ENCODE measurements around the gene UBE2J2. TPM values are rescaled to one million over a fixed set of nuclear protein-coding genes. Genes with fewer than 3 reads are reported as not detected.

Gene UBE2J2
- total RNA-seq, 1 donor from 2014 or later = 68.9 TPM

DNA sequence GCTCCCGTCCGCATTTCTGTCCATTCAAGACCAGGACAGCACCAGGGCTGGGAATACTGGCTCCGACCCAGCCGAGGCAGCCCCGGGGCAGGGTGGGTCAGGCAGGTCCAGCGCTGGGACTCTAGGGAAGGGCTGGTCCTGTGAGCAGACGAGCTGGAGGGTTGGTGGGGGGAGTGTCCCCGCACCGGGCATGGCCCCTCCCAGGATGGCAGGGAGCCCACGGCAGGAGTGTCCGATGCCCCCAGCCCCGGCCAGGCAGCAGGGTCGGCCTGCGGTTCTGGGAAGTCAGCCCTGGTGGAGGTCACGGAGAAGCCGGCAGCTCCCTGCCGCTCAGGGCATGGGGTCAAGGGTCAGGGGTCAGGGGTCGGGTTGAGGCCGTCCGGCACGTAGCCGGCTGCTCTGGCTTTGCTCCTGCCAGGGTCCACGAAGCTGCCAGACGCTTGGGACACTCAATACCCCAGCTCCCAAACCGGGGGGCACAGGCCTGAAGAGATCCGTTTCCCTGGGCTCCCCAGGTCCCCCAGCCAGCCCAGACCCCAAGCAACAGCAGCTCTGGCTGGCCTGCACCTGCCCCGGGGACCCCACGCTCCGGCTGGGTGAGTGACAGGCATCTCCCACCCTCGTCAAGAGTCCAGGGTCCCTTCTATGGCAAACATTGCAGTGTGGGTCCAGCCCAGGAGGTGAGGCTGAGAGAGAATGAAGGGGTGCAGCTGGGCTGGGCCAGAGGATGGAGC, 33.9 kb downstream of the UBE2J2 start:
- no peak for DNase-seq (ENCODE audit: low spot score)

DNA sequence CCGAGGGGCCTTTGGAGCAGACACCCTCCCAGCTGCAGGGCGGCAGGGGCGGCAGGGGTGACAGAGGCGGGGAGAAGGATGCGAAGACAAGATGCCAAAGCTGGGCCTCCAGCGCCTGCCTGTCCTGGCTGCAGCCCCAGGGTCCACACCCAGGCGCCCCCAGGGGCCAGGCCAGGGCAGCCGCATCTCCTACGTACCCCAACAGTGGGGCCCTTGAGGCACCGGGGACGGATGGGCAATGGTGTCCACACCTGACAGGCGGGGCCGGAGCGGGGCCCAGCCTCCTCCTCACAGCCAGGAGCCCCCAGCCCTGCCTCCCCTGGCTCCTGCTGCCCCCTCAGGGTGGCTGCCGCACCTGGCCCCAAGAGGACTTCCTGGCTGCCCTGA, 34.4 kb downstream of the UBE2J2 start:
- DNase-seq (ENCODE audit: low spot score) = no peak

DNA sequence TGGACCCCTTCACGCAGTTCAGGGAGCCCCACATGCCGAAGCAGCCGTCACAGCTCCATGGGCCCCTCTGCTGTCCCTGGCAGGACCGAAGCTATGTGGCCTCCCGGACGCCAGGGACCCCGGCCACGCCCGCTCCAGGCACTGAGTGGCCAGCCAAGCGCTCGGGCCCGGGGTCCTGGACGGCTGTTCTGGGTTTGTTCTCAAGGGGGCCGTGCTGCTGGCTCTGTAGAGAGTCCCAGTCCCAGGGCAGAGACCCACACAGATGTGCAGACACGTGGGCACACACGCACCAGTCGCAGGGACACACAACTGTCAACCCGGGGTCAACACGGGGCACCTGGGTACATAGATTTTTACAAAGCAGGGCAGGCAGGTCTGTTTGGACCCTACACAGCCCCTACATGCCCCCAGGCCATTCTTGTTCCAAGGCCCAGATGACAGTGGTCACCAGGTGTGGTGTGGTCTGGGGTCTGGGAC, 34.9 kb downstream of the UBE2J2 start:
- no peak for DNase-seq (ENCODE audit: low spot score)

DNA sequence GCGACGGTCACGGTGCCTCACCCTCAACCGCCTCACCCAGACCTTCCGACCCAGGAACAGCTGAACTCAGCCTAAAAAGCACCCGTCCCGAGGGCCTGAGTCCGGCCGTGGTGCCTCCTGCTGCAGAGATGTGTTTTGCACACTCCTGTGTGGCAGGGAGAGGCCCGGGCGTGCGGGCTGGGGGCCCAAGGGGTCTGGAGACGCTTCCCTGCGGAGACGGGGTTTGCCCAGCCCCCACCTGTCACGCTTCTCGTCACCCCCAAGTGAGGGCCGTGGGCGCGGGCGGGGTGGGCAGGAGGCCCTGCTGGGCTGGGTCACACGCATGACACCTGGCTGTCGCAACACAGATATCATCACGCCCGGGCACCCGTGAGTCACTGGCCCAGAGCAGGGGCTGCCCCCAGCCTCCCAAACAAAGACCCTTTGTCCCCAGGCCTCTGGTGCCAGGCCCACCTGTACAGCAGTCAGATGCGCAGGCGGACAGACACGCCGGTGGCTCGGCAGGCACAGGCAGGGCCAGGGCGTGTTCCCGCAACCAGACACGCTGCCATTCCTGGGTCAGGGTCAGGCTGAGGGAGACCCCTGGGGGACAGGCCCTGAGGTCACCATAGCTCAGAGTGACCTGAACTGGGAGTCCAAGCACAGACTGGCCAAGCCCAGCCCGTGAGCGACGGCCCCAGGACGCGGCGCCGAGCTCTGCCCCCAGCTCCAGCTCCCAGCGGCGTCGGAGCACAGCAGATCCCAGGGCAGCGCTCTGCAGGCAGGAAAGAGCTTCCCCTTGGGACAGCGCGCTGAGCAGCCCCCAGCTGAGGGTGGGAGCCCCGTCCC, 35.6 kb downstream of the UBE2J2 start:
- no peak for DNase-seq (ENCODE audit: low spot score)

DNA sequence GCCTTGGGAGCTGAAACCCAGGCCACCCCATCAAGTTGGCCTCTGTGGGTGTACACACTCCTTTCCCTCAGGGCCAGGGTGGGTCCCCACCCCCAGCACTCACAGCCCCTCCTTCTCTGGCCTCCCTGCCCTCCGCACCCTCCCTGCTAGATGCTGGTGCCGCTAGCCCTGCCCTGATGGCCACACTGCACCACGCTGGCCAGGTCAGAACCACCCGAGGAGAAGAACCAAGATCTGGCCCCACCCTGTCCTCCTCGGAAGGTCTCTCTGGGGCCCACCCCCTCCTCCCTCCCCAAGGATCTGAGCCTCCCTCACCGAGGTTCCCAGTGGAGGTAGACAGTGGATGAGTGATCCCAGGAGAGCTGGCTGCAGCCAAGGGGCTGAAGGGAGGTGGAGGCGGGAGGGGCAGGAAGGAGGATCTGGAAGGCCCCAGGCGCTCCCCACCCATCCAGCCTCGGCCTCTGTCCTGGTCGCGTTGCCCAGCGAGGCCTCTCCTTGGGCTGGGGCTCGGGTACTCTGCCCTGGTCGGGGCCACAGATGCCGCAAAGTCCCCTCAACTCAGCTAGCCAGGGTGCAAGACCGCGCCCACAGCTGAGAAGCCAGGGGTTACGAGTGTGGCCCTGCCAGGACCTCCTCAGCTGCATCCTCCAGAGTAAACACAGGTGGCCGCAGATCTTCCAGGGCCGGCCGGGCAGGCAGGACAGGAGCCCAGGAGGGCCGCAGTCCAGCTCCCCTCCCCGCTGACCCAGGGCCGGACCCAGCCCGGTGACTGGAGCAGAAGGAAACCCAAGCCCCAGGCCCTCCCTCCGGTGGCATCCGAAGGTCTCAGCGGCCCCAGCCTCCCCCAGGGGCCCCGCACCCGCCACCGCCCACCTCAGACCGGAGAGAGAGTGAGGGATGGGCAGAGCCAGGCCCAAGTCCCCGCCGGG, 36.4 kb downstream of the UBE2J2 start:
- no peak for DNase-seq (ENCODE audit: low spot score)

DNA sequence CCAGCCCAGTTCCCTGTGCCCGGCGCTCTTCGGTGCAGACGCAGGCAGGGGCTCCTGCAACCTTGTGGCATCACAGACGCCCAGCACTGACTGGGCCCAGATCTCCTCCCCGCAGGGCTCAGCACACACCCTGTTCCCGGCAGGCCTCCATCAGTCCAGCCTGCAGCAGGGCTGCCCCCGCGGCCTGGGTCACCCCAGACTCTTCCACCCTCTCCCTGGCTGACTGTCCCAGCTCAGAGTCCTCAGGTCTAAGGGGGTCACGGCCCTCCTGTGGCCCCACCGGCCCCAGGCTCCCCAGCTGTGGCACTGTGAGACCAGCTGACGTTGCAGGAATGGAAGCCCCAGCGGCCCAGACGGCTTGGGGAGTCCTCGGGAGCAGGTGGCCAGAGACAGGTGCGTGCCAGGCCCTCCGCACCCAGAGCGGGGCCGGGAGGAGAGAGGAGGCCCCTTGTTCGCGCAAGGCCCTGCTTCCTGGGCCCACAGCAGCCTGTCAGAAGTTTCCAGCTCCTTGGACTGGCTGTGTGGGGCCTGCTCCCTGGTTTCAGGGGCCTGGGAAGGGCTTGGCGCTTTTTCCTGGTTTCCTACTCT, 37.4 kb downstream of the UBE2J2 start:
- DNase-seq (ENCODE audit: low spot score) = no peak

DNA sequence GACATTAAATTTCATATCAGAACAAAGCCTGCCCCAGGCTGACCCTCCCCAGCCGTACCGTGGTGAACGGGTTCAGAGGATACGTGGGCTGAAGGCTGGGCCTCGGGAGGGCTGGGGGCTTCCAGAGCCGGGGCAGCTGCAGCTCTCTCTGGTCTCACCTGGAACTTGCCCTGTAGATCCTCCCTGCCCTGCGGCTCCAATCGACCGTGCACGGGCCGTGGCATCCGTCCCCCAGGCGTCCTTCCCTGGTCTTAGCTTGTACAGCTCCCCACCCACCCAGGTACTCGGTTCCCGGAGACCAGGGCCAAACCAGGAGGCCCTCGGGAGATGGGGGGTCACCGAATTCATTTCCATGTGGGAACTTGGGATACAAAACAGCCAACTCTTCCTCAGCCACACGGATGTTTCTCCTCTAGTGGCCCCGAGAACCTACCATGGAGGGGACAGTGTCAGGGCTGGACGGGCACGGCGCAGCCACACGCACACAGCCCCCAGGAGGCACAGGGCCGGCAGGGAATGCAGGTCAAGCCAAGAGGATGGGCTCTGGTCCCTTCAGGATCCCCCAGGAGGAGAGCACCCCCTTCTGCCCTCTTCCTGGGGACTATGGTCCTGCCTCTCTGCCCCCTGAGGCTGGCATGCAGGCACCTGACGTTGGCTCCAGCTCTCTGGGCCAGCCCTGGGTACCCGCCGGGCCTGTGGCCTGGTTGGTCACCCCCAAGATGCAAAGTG, 38.5 kb downstream of the UBE2J2 start:
- DNase-seq (ENCODE audit: low spot score) = no peak

DNA sequence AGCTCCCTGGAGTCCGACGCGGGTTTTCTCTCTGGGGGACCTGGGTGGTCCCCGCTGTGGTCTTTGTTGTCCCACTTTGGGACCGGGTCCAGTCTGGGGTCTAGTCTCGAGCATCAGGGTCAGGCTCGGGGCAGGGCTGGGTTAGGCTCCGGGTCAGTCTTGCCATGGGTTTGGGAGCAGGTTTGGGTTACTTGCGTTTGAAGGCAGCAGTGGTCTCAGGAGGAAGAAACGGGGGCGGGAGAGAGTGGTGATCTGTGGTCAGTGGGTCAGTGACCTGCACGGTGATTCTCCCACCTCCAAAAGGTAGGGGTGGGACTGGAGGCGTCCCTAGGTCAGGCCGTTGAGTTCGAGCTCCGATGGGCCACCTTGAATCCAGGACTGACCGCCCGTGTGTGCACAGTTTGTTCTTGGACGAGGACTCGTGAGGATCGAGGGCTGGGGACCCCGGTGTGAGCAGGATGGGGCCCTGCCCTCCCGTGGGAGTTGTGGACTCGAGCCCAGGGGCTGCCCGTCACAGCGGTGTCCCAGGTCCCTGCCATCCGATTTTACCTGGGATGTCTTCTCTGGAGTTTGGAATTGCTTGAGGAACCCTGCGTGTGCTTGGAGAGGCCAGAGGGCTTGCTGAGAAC, 39.4 kb downstream of the UBE2J2 start:
- no peak for DNase-seq (ENCODE audit: low spot score)

DNA sequence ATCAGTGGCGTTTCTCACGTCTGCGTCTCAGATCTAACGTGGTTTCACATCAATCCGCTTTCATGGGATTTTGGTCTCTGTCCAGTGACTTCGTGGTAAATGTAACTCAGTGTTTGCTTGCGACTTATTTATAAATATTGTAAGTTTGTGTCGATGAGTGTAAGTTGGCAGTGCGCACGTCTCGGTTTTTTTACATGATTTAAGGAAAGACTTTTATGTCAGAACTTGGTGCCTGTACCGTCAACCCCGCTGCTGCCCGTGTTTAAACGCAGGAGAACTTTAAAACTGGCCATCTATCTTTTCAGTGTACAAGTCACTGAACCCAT, 40.1 kb downstream of the UBE2J2 start:
- DNase-seq (ENCODE audit: low spot score) = no peak

DNA sequence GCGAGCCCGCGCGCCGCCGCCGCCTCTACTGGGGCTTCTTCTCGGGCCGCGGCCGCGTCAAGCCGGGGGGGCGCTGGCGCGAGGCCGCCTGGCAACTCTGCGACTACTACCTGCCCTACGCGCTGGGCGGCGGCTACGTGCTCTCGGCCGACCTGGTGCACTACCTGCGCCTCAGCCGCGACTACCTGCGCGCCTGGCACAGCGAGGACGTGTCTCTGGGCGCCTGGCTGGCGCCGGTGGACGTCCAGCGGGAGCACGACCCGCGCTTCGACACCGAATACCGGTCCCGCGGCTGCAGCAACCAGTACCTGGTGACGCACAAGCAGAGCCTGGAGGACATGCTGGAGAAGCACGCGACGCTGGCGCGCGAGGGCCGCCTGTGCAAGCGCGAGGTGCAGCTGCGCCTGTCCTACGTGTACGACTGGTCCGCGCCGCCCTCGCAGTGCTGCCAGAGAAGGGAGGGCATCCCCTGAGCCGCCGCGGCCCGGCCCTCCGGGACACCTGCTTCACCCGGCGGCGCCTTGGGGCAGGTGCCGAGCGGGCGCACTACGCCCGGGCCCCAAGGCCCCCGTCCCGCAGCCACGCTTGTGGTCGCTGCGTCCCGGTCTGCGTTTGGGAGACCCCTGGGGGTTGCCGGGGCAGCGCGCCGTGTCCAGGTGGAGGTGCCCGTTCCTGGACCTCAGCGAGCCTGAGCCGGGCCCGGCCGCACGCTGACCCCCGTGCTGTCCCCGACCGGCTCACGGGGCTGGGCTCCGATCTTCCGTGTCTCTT, 40.7 kb downstream of the UBE2J2 start:
- no peak for DNase-seq (ENCODE audit: low spot score)

DNA sequence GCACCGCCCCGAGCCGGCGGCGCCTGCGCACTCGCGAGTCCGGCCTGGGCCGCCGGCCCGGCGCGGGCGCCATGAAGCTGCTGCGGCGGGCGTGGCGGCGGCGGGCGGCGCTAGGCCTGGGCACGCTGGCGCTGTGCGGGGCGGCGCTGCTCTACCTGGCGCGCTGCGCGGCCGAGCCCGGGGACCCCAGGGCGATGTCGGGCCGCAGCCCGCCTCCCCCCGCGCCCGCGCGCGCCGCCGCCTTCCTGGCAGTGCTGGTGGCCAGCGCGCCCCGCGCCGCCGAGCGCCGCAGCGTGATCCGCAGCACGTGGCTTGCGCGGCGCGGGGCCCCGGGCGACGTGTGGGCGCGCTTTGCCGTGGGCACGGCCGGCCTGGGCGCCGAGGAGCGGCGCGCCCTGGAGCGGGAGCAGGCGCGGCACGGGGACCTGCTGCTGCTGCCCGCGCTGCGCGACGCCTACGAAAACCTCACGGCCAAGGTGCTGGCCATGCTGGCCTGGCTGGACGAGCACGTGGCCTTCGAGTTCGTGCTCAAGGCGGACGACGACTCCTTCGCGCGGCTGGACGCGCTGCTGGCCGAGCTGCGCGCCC, 41.4 kb downstream of the UBE2J2 start, which contains the start of gene B3GALT6:
B3GALT6 (plus strand) TSS at position 30 of the 588 bp plus-strand sequence; CDS start at position 72, 42 bp downstream.
- DNase-seq (ENCODE audit: low spot score) = no peak

DNA sequence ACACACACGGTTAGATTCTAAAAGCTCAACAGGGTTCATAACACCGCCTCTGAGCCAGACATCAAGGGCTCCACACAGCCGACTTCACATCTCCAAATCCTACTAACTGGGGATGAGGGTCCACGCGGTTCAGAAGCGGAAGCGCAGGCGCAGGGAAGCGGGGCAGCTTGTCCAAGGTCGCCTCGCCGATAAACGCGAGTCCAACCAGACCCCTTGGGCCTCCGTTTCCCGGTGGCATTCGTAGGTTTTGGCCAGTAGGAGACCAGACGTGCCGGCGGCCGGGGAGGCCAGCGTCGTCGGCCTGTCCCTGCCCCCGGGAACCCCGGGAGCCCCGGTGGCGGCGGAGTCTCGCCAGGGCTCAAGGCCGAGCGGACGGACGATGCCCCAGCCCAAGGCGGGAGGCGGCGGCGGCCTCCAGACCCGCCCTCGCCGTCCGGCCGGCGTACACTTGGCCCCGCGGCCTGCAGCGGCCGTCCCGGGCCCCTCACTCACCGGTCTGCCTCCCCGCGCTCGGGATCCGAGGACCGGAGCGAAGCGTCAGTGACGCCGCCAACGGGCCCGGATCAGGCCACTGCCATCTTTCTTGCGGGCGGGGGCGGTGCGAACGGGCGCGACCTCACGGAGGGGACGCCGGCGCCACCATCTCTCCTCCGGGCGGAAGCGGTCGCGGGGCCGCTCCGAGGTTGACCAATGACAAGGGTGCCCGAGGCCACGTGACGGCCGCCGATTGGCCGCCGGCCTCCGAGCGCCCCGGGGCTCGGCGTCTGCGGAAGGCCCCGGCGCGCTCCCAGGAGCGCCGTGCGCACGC, 42.0 kb downstream of the UBE2J2 start, which contains the start of gene SDF4:
SDF4 (minus strand) TSS at position 602 of the 808 bp plus-strand sequence. CDS start 3,229 bp downstream, outside the sequence.
- peak; percentile 97 for DNase-seq (ENCODE audit: low spot score)

DNA sequence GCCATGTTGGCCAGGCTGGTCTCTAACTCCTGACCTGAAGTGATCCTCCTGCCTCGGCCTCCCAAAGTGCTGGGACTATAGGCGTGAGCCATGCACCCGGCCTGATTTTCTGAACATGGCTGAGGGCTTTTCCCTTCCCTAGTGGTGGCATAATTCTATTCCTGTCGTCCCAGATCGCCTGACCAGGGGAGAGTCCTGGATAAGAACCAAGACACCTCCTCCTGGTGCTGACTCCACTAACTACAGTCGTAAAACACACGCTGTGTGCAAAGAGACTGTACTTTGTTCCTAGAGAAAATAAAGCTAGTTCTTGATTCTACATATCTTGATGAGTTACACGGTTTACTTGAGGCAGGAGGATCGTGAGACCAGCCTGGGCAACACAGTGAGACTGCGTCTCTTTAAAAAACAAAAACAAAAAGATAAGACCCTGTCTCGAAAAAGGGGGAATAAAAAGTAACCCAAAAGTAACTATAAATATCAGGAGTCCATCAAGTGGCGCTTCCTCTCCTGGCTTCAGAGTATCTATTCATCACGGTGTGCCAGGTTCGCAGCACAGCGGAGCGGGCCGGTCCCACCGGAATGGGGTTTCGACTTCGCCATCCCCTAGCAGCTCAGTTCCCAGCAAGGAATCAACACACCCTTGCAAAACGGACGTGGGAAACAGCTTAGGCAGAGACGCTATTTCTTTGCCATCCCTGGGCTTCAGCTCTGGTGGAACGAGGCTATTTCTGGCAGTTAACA, 42.8 kb downstream of the UBE2J2 start:
- no peak for DNase-seq (ENCODE audit: low spot score)

DNA sequence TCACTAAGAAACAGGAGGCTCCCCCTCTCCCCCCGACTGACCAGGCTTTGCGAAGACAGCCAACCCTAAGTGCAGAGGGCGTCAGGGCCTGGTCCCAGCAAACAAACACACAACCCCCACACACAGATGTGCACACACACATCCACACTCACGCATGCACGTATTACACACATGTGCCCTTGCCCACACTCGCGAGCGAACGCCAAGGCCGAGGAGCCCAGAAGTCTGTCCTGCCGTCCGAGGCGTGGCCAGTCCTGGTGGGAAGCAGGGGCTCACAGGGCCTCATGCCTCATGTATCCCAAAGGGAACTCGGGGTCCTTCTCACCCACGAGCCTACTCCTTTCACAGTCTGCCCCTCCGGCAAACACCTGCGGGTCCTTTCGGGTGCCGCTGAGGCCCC, 43.9 kb downstream of the UBE2J2 start:
- no peak for DNase-seq (ENCODE audit: low spot score)

DNA sequence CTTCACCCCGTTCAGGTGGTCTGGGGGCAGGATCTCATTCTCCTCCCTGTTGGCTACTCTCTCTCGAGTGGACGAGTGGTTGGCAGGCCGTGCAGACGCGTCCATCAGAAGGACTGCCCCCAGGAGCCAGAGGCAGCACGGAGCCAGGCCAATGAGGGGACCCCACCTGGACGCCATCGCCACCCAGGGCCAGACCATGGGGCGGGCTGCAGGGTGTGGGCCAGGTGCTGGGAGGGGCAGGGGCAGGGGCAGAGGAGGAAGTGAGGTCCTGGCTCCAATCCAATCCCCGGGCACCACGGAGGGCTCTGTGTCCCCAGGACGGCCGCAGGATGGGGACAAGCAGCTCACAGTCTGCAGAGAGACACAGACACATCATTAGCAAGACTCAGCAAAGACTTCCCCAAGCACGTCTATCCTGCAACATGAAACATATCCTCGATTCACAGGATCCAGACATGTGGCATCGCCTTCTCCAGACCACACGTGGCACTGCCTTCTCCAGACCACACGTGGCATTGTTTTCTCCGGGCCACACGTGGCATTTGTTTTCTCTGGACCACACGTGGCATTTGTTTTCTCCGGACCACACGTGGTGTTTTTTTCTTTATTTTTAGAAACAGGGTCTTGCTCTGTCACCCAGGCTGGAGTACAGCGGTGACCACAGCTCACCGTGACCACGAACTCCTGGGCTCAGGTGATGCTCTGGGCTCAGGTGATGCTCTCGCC, 44.9 kb downstream of the UBE2J2 start:
- no peak for DNase-seq (ENCODE audit: low spot score)

DNA sequence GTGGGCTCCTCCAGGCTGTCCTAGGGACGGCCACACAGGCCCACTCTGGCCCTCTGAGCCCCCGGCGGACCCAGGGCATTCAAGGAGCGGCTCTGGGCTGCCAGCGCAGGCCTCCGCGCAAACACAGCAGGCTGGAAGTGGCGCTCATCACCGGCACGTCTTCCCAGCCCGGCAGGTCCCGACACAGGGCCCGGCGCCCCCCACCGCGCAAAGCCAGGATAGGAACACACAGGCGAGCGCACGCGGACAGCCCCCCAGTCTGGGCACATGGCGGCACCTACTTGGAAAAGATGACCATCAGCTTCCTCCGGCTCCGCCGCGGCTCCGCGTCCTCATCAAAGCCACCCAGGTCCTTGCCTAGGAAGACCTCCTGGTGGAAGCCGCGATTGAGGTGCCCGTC, 45.5 kb downstream of the UBE2J2 start:
- no peak for DNase-seq (ENCODE audit: low spot score)

DNA sequence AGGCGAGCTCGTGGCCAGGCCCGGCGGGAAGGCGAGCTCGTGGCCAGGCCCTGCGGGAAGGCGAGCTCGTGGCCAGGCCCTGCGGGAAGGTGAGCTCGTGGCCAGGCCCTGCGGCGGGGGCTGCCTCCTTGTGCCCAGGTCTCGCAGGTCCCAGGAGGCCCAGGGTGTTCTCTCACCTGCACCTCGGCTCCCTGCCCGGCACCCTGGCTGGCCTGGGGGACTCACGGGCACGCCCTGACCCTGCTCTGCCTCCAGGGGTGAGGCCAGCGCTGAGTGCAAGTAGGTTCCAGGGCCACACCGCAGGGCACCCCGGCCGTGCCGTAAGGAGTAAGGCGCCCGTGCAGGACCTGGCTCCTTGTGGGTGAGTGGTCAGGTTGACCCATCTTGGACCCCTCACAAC, 46.3 kb downstream of the UBE2J2 start:
- DNase-seq (ENCODE audit: low spot score) = no peak
